HepG2 (cell line): Measurements from ENCODE around the gene GRK5. TPM values are rescaled to one million over a fixed set of nuclear protein-coding genes. Genes with fewer than 3 reads are reported as not detected.

Experiments used
- ATAC-seq: fragments of 200-7000 bp; cut with Tn5 transposase; 3 replicates; pipeline ENCODE4 v1.9.1; 2020; ENCODE audit warnings: mild to moderate bottlenecking, moderate library complexity
- BruUV-seq: library from RNA; stranded (reverse); fragments of 400-500 nt; replicated peaks from 2 replicates; lab custom pipeline; 2021; lab: Mats Ljungman, UMichigan
- CTCF ChIA-PET: fragments of 300-600 bp; formaldehyde crosslinking; extraction: SDS; loops from one replicate; lab custom pipeline; 2021; ENCODE audit warnings: low total read pairs, inconsistent platforms, low intra/inter-chr PET ratio; lab: Yijun Ruan, JAX
- POLR2A ChIA-PET: fragments of 350-600 bp; sonication (Branson Sonifier 250); formaldehyde crosslinking; loops from one replicate; lab custom pipeline; 2020; ENCODE audit warnings: antibody characterized with exemption, inconsistent platforms; lab: Yijun Ruan, JAX
- DNase-seq: peaks from one replicate; pipeline ENCODE4 v3.0.0-alpha.2; 2015; ENCODE audit warnings: low spot score
- FAIRE-seq: peaks from 3 replicates; lab custom pipeline; 2011; peaks lifted over from hg19 to GRCh38; lab: Jason Lieb, UNC
- H2AFZ ChIP-seq: one replicate; pipeline ENCODE4 v1.6.1; 2011; ENCODE audit warnings: low read length, inconsistent platforms
- H3K27ac ChIP-seq: fragments of 300-600 bp; 3 replicates; pipeline ENCODE4 v1.8.0; 2011; ENCODE audit warnings: mixed run types, mild to moderate bottlenecking, mixed read lengths, low read length, inconsistent platforms; ENCODE audit not compliant: insufficient read depth; ENCODE audit errors: extremely low read length
- H3K27me3 ChIP-seq, 2 experiments: fragments of 200-600 bp in 1 of 2; 2 replicates in 1 of 2; 3 replicates in 1 of 2; pipeline versions ENCODE4 v1.6.0 to v1.8.0; 2011; ENCODE audit warnings: low read length in 2 of 2, mild to moderate bottlenecking in 2 of 2, moderate library complexity in 2 of 2, inconsistent platforms in 1 of 2; ENCODE audit not compliant: insufficient read depth in 2 of 2, control insufficient read depth in 1 of 2
- H3K36me3 ChIP-seq, 2 experiments: fragments of 200-600 bp in 1 of 2; replicated peaks in 1 of 2; 2 replicates in 1 of 2; 3 replicates in 1 of 2; pipeline versions ENCODE4 v1.5.1 to v1.8.0; 2011; ENCODE audit warnings: low read length in 2 of 2, inconsistent platforms in 1 of 2; ENCODE audit not compliant: insufficient read depth in 2 of 2, control insufficient read depth in 1 of 2
- H3K4me1 ChIP-seq: 2 replicates; pipeline ENCODE4 v1.5.1; 2012; ENCODE audit warnings: low read length, inconsistent platforms; ENCODE audit not compliant: insufficient read depth
- H3K4me2 ChIP-seq: 2 replicates; pipeline ENCODE4 v1.6.0; 2011; ENCODE audit warnings: low read depth, low read length, inconsistent platforms
- H3K4me3 ChIP-seq, 3 experiments: fragments of 200-600 bp in 1 of 3; sonication (generic), shearing (Covaris generic) in 1 of 3; replicated peaks in 1 of 3; 2 replicates each; pipeline ENCODE4 v1.5.1; 2011 to 2016; ENCODE audit warnings: low read length in 3 of 3, inconsistent platforms in 2 of 3, low read depth in 2 of 3, mild to moderate bottlenecking in 2 of 3, control low read depth in 1 of 3, mixed read lengths in 1 of 3; ENCODE audit not compliant: insufficient read depth in 1 of 3
- H3K79me2 ChIP-seq: one replicate; pipeline ENCODE4 v1.6.1; 2011; ENCODE audit warnings: low read length, inconsistent platforms; ENCODE audit not compliant: insufficient read depth
- H3K9ac ChIP-seq: 2 replicates; pipeline ENCODE4 v1.6.0; 2011; ENCODE audit warnings: mild to moderate bottlenecking, low read depth, low read length, inconsistent platforms; ENCODE audit not compliant: insufficient read depth
- H3K9me3 ChIP-seq: 2 replicates; pipeline ENCODE4 v1.5.1; 2012; ENCODE audit warnings: mild to moderate bottlenecking, low read length
- H4K20me1 ChIP-seq: 2 replicates; pipeline ENCODE4 v1.6.0; 2011; ENCODE audit warnings: inconsistent platforms, mild to moderate bottlenecking, low read length, moderate library complexity; ENCODE audit not compliant: insufficient read depth
- AGO2 ChIP-seq: fragments of 200-400 bp; formaldehyde crosslinking; optimal IDR thresholded peaks from 2 replicates; pipeline ENCODE3; 2017; ENCODE audit warnings: mild to moderate bottlenecking, low read depth, low read length, moderate library complexity
- EZH2 ChIP-seq: conservative IDR thresholded peaks from 2 replicates; pipeline ENCODE4 v1.6.1; 2012; ENCODE audit warnings: mild to moderate bottlenecking, low read depth, low read length, moderate library complexity
- FLYWCH1 ChIP-seq: sonication (generic); formaldehyde crosslinking; IDR thresholded peaks from 2 replicates; pipeline ENCODE4 v1.8.1; 2023; ENCODE audit warnings: mild to moderate bottlenecking, missing genetic modification reagents
- KLF15 ChIP-seq: sonication (generic); formaldehyde crosslinking; IDR thresholded peaks from 2 replicates; pipeline ENCODE4 v1.8.1; 2023; ENCODE audit warnings: borderline replicate concordance, mild to moderate bottlenecking, inconsistent platforms, missing genetic modification reagents, mixed read lengths
- NR3C1 ChIP-seq: sonication (generic); formaldehyde crosslinking; IDR thresholded peaks from 2 replicates; pipeline ENCODE4 v1.4.0; 2020; ENCODE audit warnings: missing genetic modification reagents
- SMARCC2 ChIP-seq: fragments of 450-650 bp; IDR thresholded peaks from 2 replicates; pipeline ENCODE4 v1.6.1; 2017; ENCODE audit warnings: antibody characterized with exemption, mild to moderate bottlenecking
- SRSF9 ChIP-seq: fragments of 200-400 bp; formaldehyde crosslinking; IDR thresholded peaks from 2 replicates; pipeline ENCODE4 v1.6.1; 2018; ENCODE audit warnings: borderline replicate concordance, mild to moderate bottlenecking, low read depth, low read length; ENCODE audit not compliant: insufficient read depth, poor library complexity, severe bottlenecking
- ZBTB38 ChIP-seq: sonication (generic); formaldehyde crosslinking; IDR thresholded peaks from 2 replicates; pipeline ENCODE4 v1.5.1; 2020; ENCODE audit warnings: mild to moderate bottlenecking, missing genetic modification reagents
- ZKSCAN8 ChIP-seq: IDR thresholded peaks from 2 replicates; pipeline ENCODE4 v1.6.1; 2016; ENCODE audit warnings: borderline replicate concordance, missing genetic modification reagents, missing compliant biosample characterization
- ZNF263 ChIP-seq: sonication (generic); formaldehyde crosslinking; IDR thresholded peaks from 2 replicates; pipeline ENCODE4 v1.4.0; 2020; ENCODE audit warnings: missing genetic modification reagents
- ZNF276 ChIP-seq: sonication (generic); formaldehyde crosslinking; IDR thresholded peaks from 2 replicates; pipeline ENCODE4 v1.4.0; 2020; ENCODE audit warnings: mild to moderate bottlenecking, low read depth, missing genetic modification reagents
- ZNF383 ChIP-seq: sonication (generic); formaldehyde crosslinking; IDR thresholded peaks from 2 replicates; pipeline ENCODE4 v1.4.0; 2020; ENCODE audit warnings: missing genetic modification reagents, mild to moderate bottlenecking, borderline replicate concordance
- ZNF652 ChIP-seq: IDR thresholded peaks from 2 replicates; pipeline ENCODE4 v1.6.1; 2016; ENCODE audit warnings: low read depth, borderline replicate concordance
- WGBS: methylation state at CpG from one replicate; pipeline ENCODE4 v1.1.6; 2017; ENCODE audit warnings: low lambda C conversion rate; 5-methylcytosine and 5-hydroxymethylcytosine counted together
- in situ Hi-C: cut with HindIII; loops from 2 replicates; pipeline ENCODE4 v1.10.0; 2017; ENCODE audit warnings: low pct_unique_long_range_greater_than_20kb; ENCODE audit not compliant: extremely low pct_ligation_motif_present
- intact Hi-C: fragments of 100-400 bp; cut with micrococcal nuclease; formaldehyde crosslinking; loops from one replicate; pipeline ENCODE4 v1.10.0; 2022; ENCODE audit not compliant: unreplicated experiment
- polyA plus RNA-seq, 8 experiments: library from polyadenylated mRNA; depleted of rRNA in 3 of 8; stranded (reverse) in 7 of 8; unstranded in 1 of 8; fragments of >200 nt; fragmentation: Illumina TruSeq in 4 of 8; extraction: Trizol in 4 of 8; gene quantifications; 2 replicates each; pipeline versions ENCODE4 v1.2.1 to v1.2.3, GENCODE V29; 2011 to 2016; ENCODE audit warnings: low read depth in 4 of 8, missing spikeins in 1 of 8, mixed read lengths in 1 of 8; ENCODE audit not compliant: insufficient read depth in 1 of 8
- total RNA-seq, 5 experiments: library from RNA; depleted of rRNA; stranded (reverse); fragments of >200 nt; fragmentation: Illumina TruSeq; extraction: Trizol; gene quantifications; 2 replicates each; pipeline ENCODE4 v1.2.3, GENCODE V29; 2016; ENCODE audit warnings: low read depth in 1 of 5
- TF ChIP-seq, protein P1 (sequence below): IDR thresholded peaks from 2 replicates; pipeline ENCODE4 v1.6.1; 2012; ENCODE audit warnings: inconsistent platforms
- TF ChIP-seq, protein P2 (sequence below): IDR thresholded peaks from 2 replicates; pipeline ENCODE4 v1.6.1; 2016; ENCODE audit warnings: low read depth
- TF ChIP-seq, protein P3 (sequence below): sonication (generic); formaldehyde crosslinking; IDR thresholded peaks from 2 replicates; pipeline ENCODE4 v1.8.1; 2023; ENCODE audit warnings: mild to moderate bottlenecking, missing genetic modification reagents

Gene GRK5
- total and polyA plus RNA-seq, 2 of the 13 experiments (the other 11 are each of a cell fraction or from before 2014, with no cell fraction given): 10.4 to 12.6 TPM

DNA sequence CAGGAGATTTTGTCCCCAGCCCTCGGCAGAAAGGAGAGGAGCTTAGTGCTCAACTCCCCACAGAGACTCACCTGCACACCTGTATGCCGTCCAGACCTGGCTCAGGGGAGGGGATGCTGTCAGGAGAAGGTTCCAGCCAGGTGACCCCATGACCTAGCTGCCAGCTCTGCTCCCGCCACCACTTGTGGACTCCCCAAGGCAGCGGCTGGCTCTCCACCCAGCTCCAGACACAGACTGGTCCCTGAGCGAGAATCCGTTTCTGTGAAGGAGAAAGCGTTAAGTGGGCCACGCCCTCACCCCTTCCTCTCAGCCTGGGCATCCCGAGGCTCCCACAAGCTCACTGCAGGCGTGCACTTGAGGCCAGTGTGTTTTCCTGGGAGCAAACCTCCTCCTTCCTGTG is 258.7 kb downstream of the GRK5 start:
- no TSS peak for BruUV-seq
- no peak overlapping the region for H3K4me2 ChIP-seq
- DNase-seq (no peak), FAIRE-seq (no peak), ATAC-seq (no peak)
- H3K9me3 ChIP-seq: no peaks in the 10 kb centered on the region
- ChIA-PET CTCF (no interaction called here), POLR2A (no interaction called here)
- TF ChIP-seq, protein P1, sequence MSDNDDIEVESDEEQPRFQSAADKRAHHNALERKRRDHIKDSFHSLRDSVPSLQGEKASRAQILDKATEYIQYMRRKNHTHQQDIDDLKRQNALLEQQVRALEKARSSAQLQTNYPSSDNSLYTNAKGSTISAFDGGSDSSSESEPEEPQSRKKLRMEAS: no peak
- TF ChIP-seq ZNF652 (no peak), ZKSCAN8 (CRISPR knock-in tag) (no peak), EZH2 (no peak), ZNF383 (CRISPR knock-in tag) (no peak), SMARCC2 (no peak), SRSF9 (no peak), AGO2 (no peak), FLYWCH1 (CRISPR knock-in tag) (no peak), ZBTB38 (CRISPR knock-in tag) (no peak), KLF15 (CRISPR knock-in tag) (no peak), ZNF276 (CRISPR knock-in tag) (no peak), ZNF263 (CRISPR knock-in tag) (no peak), NR3C1 (CRISPR knock-in tag) (no peak)
- TF ChIP-seq, protein P2, sequence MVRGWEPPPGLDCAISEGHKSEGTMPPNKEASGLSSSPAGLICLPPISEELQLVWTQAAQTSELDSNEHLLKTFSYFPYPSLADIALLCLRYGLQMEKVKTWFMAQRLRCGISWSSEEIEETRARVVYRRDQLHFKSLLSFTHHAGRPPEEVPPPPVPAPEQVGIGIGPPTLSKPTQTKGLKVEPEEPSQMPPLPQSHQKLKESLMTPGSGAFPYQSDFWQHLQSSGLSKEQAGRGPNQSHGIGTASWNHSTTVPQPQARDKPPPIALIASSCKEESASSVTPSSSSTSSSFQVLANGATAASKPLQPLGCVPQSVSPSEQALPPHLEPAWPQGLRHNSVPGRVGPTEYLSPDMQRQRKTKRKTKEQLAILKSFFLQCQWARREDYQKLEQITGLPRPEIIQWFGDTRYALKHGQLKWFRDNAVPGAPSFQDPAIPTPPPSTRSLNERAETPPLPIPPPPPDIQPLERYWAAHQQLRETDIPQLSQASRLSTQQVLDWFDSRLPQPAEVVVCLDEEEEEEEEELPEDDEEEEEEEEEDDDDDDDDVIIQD (CRISPR knock-in tag): no peak
- TF ChIP-seq, protein P3, sequence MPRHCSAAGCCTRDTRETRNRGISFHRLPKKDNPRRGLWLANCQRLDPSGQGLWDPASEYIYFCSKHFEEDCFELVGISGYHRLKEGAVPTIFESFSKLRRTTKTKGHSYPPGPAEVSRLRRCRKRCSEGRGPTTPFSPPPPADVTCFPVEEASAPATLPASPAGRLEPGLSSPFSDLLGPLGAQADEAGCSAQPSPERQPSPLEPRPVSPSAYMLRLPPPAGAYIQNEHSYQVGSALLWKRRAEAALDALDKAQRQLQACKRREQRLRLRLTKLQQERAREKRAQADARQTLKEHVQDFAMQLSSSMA: no peak
- H3K4me1 ChIP-seq: peaks cover 12% of the 10 kb centered on the region
- no peak overlapping the region for H3K4me3 ChIP-seq
- no peak overlapping the region for H3K9ac ChIP-seq
- H3K36me3 ChIP-seq: no peaks in the 10 kb centered on the region
- peaks cover 0 to 39% of the 10 kb centered on the region in 2 experiments; a peak in 4 of 5 replicates for H3K27me3 ChIP-seq
- 15% methylated on average over 4 of the region's 10 CpGs for WGBS
- no peaks in the 10 kb centered on the region for H4K20me1 ChIP-seq
- in situ Hi-C loops: no loop called here
- H2AFZ ChIP-seq: no peak overlapping the region
- no peak overlapping the region for H3K27ac ChIP-seq
- no peaks in the 10 kb centered on the region for H3K79me2 ChIP-seq
- intact Hi-C loops: no loop called here
